Ascending aorta (tissue), 2 donors: Measurements from ENCODE around the gene MYO9B. TPM values are rescaled to one million over a fixed set of nuclear protein-coding genes. Genes with fewer than 3 reads are reported as not detected.

Experiments used
- DNase-seq, 2 donors: peaks; one replicate each; pipeline ENCODE4 v3.0.0-alpha.2; 2019; ENCODE audit warnings: low spot score in 2 of 2
- H3K27ac ChIP-seq, 2 donors: fragments of 200-600 bp; sonication (generic); one replicate each; pipeline ENCODE4 v1.5.1; 2016 to 2017; ENCODE audit warnings: mild to moderate bottlenecking in 1 of 2
- H3K27me3 ChIP-seq: fragments of 200-600 bp; sonication (generic); one replicate; pipeline ENCODE4 v1.5.1; 2017
- H3K36me3 ChIP-seq, 2 donors: fragments of 200-600 bp; sonication (generic); one replicate each; pipeline ENCODE4 v1.5.1; 2016
- H3K4me1 ChIP-seq, 2 donors: fragments of 200-600 bp; sonication (generic); one replicate each; pipeline ENCODE4 v1.5.1; 2016 to 2017; ENCODE audit warnings: mild to moderate bottlenecking in 1 of 2
- H3K4me3 ChIP-seq, 2 donors: fragments of 200-600 bp; sonication (generic); one replicate each; pipeline ENCODE4 v1.5.1; 2016 to 2017; ENCODE audit warnings: mild to moderate bottlenecking in 1 of 2
- H3K9me3 ChIP-seq, 2 donors: fragments of 200-600 bp; sonication (generic); one replicate each; pipeline ENCODE4 v1.5.1; 2016
- CTCF ChIP-seq, 3 experiments: fragments of 200-600 bp in 2 of 3; fragments of 450-650 bp in 1 of 3; sonication (generic) in 2 of 3; IDR thresholded peaks; one replicate each; pipeline ENCODE4 v1.5.1; 2016 to 2019; ENCODE audit warnings: antibody characterized with exemption in 3 of 3, mild to moderate bottlenecking in 1 of 3, moderate library complexity in 1 of 3
- intact Hi-C: fragments of 100-400 bp; cut with DNase I; formaldehyde crosslinking; loops from one replicate; pipeline ENCODE4 v1.15.1; 2023
- total RNA-seq: library from RNA; depleted of rRNA; stranded (reverse); fragments of >200 nt; gene quantifications from one replicate; pipeline ENCODE4 v1.1.0, GENCODE V29; 2016

The MYO9B gene
- total RNA-seq, 1 donor from 2014 or later, result 182 TPM

- no peak for TF ChIP-seq CTCF (IDR thresholded peaks at IDR 0.05)
- H3K4me3 ChIP-seq, result peak overlapping the region; percentile 90 to 97
- no peaks in the 10 kb centered on the region for H3K9me3 ChIP-seq
- H3K4me1 ChIP-seq, result peaks cover 3 to 32% of the 10 kb centered on the region in 2 donors
- H3K36me3 ChIP-seq, result peaks cover 0 to 4% of the 10 kb centered on the region in 2 donors
- peak overlapping the region; percentile 78 to 85 for H3K27ac ChIP-seq
- no peaks in the 10 kb centered on the region for H3K27me3 ChIP-seq
- no peak for DNase-seq
- intact Hi-C loops, result loop anchor here (1.0 to 5.0 kb wide), 4 partner anchors 19 to 170 kb away; partner anchors contain the start of genes ABHD8, HAUS8, MYO9B and OCEL1
These were observed 169.3 kb downstream of the MYO9B start for GRCh38 chr19:17244618-17245534.

DNA sequence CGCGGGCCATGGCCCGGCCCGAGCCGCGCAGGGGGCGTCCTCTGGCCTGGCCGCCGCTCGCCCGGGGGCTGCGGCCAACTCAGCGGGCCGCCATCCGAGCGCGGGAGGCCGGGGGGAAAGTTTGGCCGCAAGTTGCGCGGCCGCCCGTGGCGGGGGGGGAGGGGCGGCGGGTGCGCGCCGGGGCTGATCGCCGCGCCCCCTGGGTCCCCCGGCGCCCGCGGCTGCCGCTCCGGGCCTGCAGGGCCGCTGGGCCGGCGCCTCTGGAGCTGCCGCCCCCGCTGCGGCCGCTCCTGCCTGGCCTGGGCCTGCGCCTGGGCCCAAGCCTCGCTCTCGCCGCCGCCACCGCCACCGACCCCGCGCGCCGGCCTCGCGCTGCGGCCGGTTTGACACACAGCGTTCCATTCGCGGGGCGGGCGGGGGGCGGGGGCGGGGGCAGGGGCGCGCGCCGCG lies 170.0 kb downstream of the MYO9B start, which contains the start of gene NR2F6:
NR2F6 (minus strand) TSS at position 385 of the 450 bp plus-strand sequence. CDS start 699 bp downstream, outside the sequence.
- no peaks in the 10 kb centered on the region for H3K9me3 ChIP-seq
- H3K4me1 ChIP-seq, result peaks cover 3 to 32% of the 10 kb centered on the region in 2 donors
- TF ChIP-seq CTCF (IDR thresholded peaks at IDR 0.05), result no peak
- peak within 1 kb of the TSS; percentile 90 to 97 for H3K4me3 ChIP-seq
- H3K36me3 ChIP-seq, result no peaks in the 10 kb centered on the region
- intact Hi-C loops, result loop anchor here (1.0 to 5.0 kb wide), 3 partner anchors 19 to 171 kb away; partner anchors contain the start of genes ABHD8, HAUS8, MYO9B and OCEL1
- no peak for DNase-seq
- no peaks in the 10 kb centered on the region for H3K27me3 ChIP-seq
- H3K27ac ChIP-seq, result peak within 1 kb of the TSS; percentile 82 to 85

DNA sequence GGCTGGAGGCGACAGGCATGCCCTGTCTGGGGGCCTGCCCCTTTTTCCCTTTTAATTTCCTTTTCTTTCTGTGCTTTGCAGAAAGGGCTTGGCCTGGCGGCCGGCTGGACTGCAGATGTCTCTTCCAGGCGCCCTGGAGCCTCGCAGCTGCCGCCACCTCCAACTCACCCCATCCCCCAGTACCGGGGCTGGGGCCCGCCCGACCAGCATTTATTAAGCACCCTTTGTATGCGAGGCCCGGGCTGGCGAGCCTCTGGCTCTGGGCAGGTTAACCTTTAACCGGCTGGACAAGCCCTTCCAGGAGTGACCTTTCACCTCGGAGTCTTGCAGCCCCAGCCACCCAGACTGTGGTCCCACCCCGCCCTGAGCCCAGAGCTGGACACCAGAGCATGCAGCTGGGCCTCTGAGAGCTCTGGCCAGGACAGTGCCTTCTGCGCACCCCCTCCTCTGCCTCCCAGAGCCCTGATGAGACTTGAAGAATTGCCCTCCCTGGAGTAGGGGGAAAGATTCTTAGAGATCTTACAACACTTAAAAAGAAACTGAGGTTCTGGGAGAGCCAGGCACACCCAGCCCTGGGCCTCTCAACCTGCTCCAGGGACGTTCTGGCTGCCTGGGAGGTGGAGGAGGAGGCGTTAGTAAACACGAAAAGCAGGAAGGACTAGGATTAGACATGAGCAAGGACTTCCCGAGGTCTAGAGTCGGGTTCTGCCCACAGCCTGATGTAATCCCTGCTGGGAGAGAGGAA lies 171.3 kb downstream of the MYO9B start:
- Histone ChIP-seq H3K4me3 (peak overlapping the region; percentile 90 to 97), H3K36me3 (no peaks in the 10 kb centered on the region), H3K9me3 (no peaks in the 10 kb centered on the region), H3K4me1 (peaks cover 0 to 24% of the 10 kb centered on the region in 2 donors), H3K27me3 (no peaks in the 10 kb centered on the region), H3K27ac (peak overlapping the region; percentile 58 to 82)
- TF ChIP-seq CTCF (IDR thresholded peaks at IDR 0.05), result no peak
- intact Hi-C loops, result loop anchor here (1.0 to 5.0 kb wide), 2 partner anchors 20 to 55 kb away; partner anchors contain the start of genes ABHD8 and BABAM1
- no peak for DNase-seq

DNA sequence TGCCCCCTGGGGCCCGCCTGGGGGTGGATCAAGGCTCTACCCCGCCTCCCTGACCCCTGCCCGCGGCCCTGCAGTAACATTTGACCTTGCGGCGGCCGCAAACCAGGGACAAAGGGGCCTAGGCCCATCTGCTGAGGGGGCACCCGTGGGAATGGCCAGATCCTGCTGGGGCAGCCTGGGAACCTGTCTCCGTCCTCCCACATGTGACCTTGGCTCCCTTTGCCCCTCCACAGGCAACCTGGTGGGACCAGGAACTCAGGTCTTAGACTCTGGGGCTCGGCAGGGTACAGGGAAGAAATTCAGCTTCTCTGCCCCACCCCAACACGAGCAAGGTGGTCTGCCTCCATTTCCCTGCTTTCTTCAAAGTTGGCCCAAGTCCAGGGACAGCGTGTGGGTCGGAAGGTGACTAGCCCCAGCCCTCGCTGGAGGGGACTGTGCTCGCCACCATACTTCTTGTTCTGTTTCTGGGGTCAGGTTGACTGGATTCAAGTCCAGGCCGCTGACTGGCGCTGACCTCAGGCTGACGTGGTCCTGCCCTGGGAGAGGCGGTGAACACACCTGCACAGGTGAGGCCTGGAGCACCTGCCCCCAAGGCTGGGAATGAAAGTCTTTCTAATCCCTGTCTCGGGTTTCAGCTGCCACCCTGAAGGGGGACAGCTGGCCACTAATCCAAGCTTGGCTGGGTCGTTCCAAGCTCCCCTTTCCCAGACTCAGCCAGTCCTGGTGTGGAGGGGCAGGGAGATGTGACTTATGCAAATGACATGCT lies 172.6 kb downstream of the MYO9B start:
- no peaks in the 10 kb centered on the region for H3K9me3 ChIP-seq
- no peak for TF ChIP-seq CTCF (IDR thresholded peaks at IDR 0.05)
- DNase-seq, result no peak
- H3K27me3 ChIP-seq, result no peaks in the 10 kb centered on the region
- H3K27ac ChIP-seq, result no peak overlapping the region
- H3K36me3 ChIP-seq, result no peaks in the 10 kb centered on the region
- peaks cover 0 to 11% of the 10 kb centered on the region in 2 donors for H3K4me1 ChIP-seq
- intact Hi-C loops, result loop anchor here (5.0 kb wide), 1 partner anchor 54 kb away; the partner anchor contains the start of gene ABHD8
- no peak overlapping the region for H3K4me3 ChIP-seq
